SK-N-SH treated with all-trans-retinoic acid at 6 μM for 48 hours (cell line): ENCODE data around the gene CD28.

Experiments used
- ATAC-seq: fragments of 200-7000 bp; cut with Tn5 transposase; 3 replicates; pipeline ENCODE4 v1.9.1; 2020; ENCODE audit warnings: mild to moderate bottlenecking, moderate library complexity
- ARNTL ChIP-seq: fragments of 450-650 bp; formaldehyde crosslinking; IDR thresholded peaks from 2 replicates; pipeline ENCODE4 v1.5.0; 2020; ENCODE audit warnings: low read depth, mild to moderate bottlenecking, moderate library complexity, borderline replicate concordance
- BACH2 ChIP-seq: fragments of 250-450 bp; sonication (Bioruptor Pico); IDR thresholded peaks from 2 replicates; pipeline ENCODE4 v1.9.0; 2021; ENCODE audit warnings: mild to moderate bottlenecking, borderline replicate concordance
- ESRRG ChIP-seq: fragments of 250-450 bp; sonication (Bioruptor Pico); IDR thresholded peaks from 2 replicates; pipeline ENCODE4 v1.6.1; 2021; ENCODE audit warnings: mild to moderate bottlenecking
- GLIS3 ChIP-seq: fragments of 250-450 bp; sonication (Bioruptor Pico); IDR thresholded peaks from 2 replicates; pipeline ENCODE4 v1.5.0; 2020; ENCODE audit warnings: mild to moderate bottlenecking, moderate library complexity
- ISL1 ChIP-seq: fragments of 250-450 bp; sonication (Bioruptor Pico); IDR thresholded peaks from 2 replicates; pipeline ENCODE4 v2.1.2; 2022; ENCODE audit warnings: mild to moderate bottlenecking, moderate library complexity
- OSR1 ChIP-seq: fragments of 250-450 bp; sonication (Bioruptor Pico); IDR thresholded peaks from 2 replicates; pipeline ENCODE4 v1.8.0; 2022; ENCODE audit warnings: moderate library complexity, mild to moderate bottlenecking, inconsistent platforms
- RARB ChIP-seq: fragments of 250-450 bp; sonication (Bioruptor Pico); IDR thresholded peaks from 2 replicates; pipeline ENCODE4 v1.8.0; 2021; ENCODE audit warnings: mild to moderate bottlenecking, moderate library complexity
- SNAI2 ChIP-seq: fragments of 250-450 bp; sonication (Bioruptor Pico); IDR thresholded peaks from 2 replicates; pipeline ENCODE4 v1.5.0; 2020; ENCODE audit warnings: mild to moderate bottlenecking, moderate library complexity
- TCF4 ChIP-seq: fragments of 250-450 bp; sonication (Bioruptor Pico); IDR thresholded peaks from 2 replicates; pipeline ENCODE4 v1.8.0; 2021; ENCODE audit warnings: mild to moderate bottlenecking, moderate library complexity, borderline replicate concordance
- TOX ChIP-seq: fragments of 250-450 bp; sonication (Bioruptor Pico); IDR thresholded peaks from 2 replicates; pipeline ENCODE4 v1.8.0; 2021; ENCODE audit warnings: mild to moderate bottlenecking, moderate library complexity, borderline replicate concordance
- ZC3H10 ChIP-seq: fragments of 250-450 bp; sonication (Bioruptor Pico); IDR thresholded peaks from 2 replicates; pipeline ENCODE4 v1.5.1; 2021; ENCODE audit warnings: mild to moderate bottlenecking, moderate library complexity
- ZFP3 ChIP-seq: fragments of 250-450 bp; sonication (Bioruptor Pico); IDR thresholded peaks from 2 replicates; pipeline ENCODE4 v1.5.0; 2020; ENCODE audit warnings: mild to moderate bottlenecking, moderate library complexity
- ZFP30 ChIP-seq: fragments of 450-650 bp; formaldehyde crosslinking; IDR thresholded peaks from 2 replicates; pipeline ENCODE4 v1.5.0; 2022; ENCODE audit warnings: mild to moderate bottlenecking, moderate library complexity
- ZNF565 ChIP-seq: fragments of 450-650 bp; formaldehyde crosslinking; conservative IDR thresholded peaks from 2 replicates; pipeline ENCODE4 v1.5.0; 2020; ENCODE audit warnings: low read depth, mild to moderate bottlenecking, moderate library complexity
- ZNF70 ChIP-seq: fragments of 450-650 bp; formaldehyde crosslinking; IDR thresholded peaks from 2 replicates; pipeline ENCODE4 v1.5.0; 2020; ENCODE audit warnings: mild to moderate bottlenecking, moderate library complexity
- ZNF8 ChIP-seq: fragments of 450-650 bp; formaldehyde crosslinking; IDR thresholded peaks from 2 replicates; pipeline ENCODE4 v1.5.0; 2020; ENCODE audit warnings: mild to moderate bottlenecking, moderate library complexity
- TF ChIP-seq, protein P1 (sequence below): fragments of 250-450 bp; sonication (Bioruptor Pico); IDR thresholded peaks from 2 replicates; pipeline ENCODE4 v1.5.1; 2021; ENCODE audit warnings: mild to moderate bottlenecking, moderate library complexity
- TF ChIP-seq, protein P2 (sequence below): fragments of 250-450 bp; sonication (Bioruptor Pico); IDR thresholded peaks from 2 replicates; pipeline ENCODE4 v1.8.0; 2020; ENCODE audit warnings: mild to moderate bottlenecking, moderate library complexity, borderline replicate concordance
- TF ChIP-seq, protein P3 (sequence below): fragments of 250-450 bp; sonication (Bioruptor Pico); IDR thresholded peaks from 2 replicates; pipeline ENCODE4 v1.5.1; 2020; ENCODE audit warnings: low read depth, mild to moderate bottlenecking, moderate library complexity
- TF ChIP-seq, protein P4 (sequence below): fragments of 250-450 bp; sonication (Bioruptor Pico); IDR thresholded peaks from 2 replicates; pipeline ENCODE4 v1.8.0; 2021; ENCODE audit warnings: low read depth, mild to moderate bottlenecking, moderate library complexity, borderline replicate concordance
- TF ChIP-seq, protein P5 (sequence below): fragments of 250-450 bp; sonication (Bioruptor Pico); IDR thresholded peaks from 2 replicates; pipeline ENCODE4 v1.5.0; 2020; ENCODE audit warnings: mild to moderate bottlenecking, moderate library complexity

Gene CD28

DNA sequence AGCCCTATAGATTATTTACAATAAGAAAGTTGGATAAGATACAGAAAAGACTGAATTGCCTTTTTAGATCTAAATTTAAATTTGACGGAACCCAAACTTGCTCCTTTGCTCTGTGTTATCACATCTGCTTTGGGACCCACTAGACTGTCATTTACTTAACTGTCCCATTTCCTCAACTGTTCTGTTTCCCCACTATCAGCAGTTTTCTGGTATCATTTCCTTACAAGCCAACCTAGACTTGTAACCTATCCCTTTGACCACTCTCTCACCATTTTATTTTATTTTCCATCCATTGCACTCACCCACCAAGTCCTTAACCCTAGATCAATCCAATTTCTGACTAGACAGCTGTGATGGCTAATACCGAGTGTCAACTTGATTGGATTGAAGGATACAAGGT, 38.6 kb upstream of the CD28 start:
- TF ChIP-seq, protein P1, sequence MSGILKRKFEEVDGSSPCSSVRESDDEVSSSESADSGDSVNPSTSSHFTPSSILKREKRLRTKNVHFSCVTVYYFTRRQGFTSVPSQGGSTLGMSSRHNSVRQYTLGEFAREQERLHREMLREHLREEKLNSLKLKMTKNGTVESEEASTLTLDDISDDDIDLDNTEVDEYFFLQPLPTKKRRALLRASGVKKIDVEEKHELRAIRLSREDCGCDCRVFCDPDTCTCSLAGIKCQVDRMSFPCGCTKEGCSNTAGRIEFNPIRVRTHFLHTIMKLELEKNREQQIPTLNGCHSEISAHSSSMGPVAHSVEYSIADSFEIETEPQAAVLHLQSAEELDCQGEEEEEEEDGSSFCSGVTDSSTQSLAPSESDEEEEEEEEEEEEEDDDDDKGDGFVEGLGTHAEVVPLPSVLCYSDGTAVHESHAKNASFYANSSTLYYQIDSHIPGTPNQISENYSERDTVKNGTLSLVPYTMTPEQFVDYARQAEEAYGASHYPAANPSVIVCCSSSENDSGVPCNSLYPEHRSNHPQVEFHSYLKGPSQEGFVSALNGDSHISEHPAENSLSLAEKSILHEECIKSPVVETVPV (CRISPR knock-in tag), result no peak
- no peak for TF ChIP-seq TOX (CRISPR knock-in tag)
- TF ChIP-seq, protein P2, sequence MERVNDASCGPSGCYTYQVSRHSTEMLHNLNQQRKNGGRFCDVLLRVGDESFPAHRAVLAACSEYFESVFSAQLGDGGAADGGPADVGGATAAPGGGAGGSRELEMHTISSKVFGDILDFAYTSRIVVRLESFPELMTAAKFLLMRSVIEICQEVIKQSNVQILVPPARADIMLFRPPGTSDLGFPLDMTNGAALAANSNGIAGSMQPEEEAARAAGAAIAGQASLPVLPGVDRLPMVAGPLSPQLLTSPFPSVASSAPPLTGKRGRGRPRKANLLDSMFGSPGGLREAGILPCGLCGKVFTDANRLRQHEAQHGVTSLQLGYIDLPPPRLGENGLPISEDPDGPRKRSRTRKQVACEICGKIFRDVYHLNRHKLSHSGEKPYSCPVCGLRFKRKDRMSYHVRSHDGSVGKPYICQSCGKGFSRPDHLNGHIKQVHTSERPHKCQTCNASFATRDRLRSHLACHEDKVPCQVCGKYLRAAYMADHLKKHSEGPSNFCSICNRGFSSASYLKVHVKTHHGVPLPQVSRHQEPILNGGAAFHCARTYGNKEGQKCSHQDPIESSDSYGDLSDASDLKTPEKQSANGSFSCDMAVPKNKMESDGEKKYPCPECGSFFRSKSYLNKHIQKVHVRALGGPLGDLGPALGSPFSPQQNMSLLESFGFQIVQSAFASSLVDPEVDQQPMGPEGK (CRISPR knock-in tag), result no peak
- TF ChIP-seq RARB, result no peak
- no peak for TF ChIP-seq BACH2
- TF ChIP-seq, protein P3, sequence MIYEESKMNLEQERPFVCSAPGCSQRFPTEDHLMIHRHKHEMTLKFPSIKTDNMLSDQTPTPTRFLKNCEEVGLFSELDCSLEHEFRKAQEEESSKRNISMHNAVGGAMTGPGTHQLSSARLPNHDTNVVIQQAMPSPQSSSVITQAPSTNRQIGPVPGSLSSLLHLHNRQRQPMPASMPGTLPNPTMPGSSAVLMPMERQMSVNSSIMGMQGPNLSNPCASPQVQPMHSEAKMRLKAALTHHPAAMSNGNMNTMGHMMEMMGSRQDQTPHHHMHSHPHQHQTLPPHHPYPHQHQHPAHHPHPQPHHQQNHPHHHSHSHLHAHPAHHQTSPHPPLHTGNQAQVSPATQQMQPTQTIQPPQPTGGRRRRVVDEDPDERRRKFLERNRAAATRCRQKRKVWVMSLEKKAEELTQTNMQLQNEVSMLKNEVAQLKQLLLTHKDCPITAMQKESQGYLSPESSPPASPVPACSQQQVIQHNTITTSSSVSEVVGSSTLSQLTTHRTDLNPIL (CRISPR knock-in tag), result no peak
- no peak for TF ChIP-seq ARNTL (CRISPR knock-in tag)
- TF ChIP-seq ISL1 (CRISPR knock-in tag), result no peak
- TF ChIP-seq ZNF565 (CRISPR knock-in tag), result no peak
- no peak for TF ChIP-seq SNAI2 (CRISPR knock-in tag)
- TF ChIP-seq, protein P4, sequence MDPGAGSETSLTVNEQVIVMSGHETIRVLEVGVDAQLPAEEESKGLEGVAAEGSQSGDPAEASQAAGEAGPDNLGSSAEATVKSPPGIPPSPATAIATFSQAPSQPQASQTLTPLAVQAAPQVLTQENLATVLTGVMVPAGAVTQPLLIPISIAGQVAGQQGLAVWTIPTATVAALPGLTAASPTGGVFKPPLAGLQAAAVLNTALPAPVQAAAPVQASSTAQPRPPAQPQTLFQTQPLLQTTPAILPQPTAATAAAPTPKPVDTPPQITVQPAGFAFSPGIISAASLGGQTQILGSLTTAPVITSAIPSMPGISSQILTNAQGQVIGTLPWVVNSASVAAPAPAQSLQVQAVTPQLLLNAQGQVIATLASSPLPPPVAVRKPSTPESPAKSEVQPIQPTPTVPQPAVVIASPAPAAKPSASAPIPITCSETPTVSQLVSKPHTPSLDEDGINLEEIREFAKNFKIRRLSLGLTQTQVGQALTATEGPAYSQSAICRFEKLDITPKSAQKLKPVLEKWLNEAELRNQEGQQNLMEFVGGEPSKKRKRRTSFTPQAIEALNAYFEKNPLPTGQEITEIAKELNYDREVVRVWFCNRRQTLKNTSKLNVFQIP (CRISPR knock-in tag), result no peak
- TF ChIP-seq ZNF8 (CRISPR knock-in tag), result no peak
- TF ChIP-seq ZNF70 (CRISPR knock-in tag), result no peak
- no peak for ATAC-seq

DNA sequence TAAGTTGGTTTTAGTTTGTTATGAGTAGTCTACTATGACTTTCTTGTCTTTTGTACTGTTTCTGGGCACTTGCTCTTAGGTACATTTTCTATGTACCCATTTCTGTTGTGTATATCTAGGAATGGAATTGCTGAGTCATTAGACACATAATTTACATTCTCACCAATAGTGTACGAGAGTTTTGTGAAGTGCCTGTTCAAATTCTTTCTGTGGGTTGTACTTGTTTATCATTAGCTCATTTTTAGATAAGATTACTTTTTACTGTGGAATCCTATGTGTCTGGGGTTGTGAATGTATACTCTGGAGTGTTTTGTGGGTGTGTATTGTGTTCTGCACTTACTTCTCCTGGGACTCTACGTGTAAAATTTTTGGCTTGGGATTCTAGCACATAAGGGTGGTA, 36.6 kb upstream of the CD28 start:
- no peak for ATAC-seq
- TF ChIP-seq ZFP30 (no peak), ESRRG (CRISPR knock-in tag) (no peak), TOX (CRISPR knock-in tag) (no peak), TCF4 (no peak), OSR1 (CRISPR knock-in tag) (no peak), ZNF8 (CRISPR knock-in tag) (no peak), ZNF565 (CRISPR knock-in tag) (no peak), SNAI2 (CRISPR knock-in tag) (no peak), ZC3H10 (CRISPR knock-in tag) (no peak), ISL1 (CRISPR knock-in tag) (no peak), RARB (no peak), ZNF70 (CRISPR knock-in tag) (no peak), BACH2 (no peak), ZFP3 (CRISPR knock-in tag) (no peak), GLIS3 (CRISPR knock-in tag) (no peak)
- TF ChIP-seq, protein P2 (CRISPR knock-in tag), result no peak
- TF ChIP-seq, protein P3 (CRISPR knock-in tag), result no peak
- TF ChIP-seq, protein P5, sequence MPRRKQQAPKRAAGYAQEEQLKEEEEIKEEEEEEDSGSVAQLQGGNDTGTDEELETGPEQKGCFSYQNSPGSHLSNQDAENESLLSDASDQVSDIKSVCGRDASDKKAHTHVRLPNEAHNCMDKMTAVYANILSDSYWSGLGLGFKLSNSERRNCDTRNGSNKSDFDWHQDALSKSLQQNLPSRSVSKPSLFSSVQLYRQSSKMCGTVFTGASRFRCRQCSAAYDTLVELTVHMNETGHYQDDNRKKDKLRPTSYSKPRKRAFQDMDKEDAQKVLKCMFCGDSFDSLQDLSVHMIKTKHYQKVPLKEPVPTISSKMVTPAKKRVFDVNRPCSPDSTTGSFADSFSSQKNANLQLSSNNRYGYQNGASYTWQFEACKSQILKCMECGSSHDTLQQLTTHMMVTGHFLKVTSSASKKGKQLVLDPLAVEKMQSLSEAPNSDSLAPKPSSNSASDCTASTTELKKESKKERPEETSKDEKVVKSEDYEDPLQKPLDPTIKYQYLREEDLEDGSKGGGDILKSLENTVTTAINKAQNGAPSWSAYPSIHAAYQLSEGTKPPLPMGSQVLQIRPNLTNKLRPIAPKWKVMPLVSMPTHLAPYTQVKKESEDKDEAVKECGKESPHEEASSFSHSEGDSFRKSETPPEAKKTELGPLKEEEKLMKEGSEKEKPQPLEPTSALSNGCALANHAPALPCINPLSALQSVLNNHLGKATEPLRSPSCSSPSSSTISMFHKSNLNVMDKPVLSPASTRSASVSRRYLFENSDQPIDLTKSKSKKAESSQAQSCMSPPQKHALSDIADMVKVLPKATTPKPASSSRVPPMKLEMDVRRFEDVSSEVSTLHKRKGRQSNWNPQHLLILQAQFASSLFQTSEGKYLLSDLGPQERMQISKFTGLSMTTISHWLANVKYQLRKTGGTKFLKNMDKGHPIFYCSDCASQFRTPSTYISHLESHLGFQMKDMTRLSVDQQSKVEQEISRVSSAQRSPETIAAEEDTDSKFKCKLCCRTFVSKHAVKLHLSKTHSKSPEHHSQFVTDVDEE, result no peak
